GM12801 (cell line): ENCODE results near the gene LTA4H.

Source experiments
- CTCF ChIP-seq: IDR thresholded peaks from one replicate; pipeline ENCODE4 v1.5.1; 2011; ENCODE audit warnings: control low read depth; ENCODE audit not compliant: insufficient read length; ENCODE audit errors: extremely low read depth

LTA4H gene

GRCh38 chr12:96054244-96054610 lies 18.8 kb upstream of the LTA4H start:
- no peak for TF ChIP-seq CTCF

- no peak for TF ChIP-seq CTCF
These were observed 18.3 kb upstream of the LTA4H start for GRCh38 chr12:96053476-96054243.

- TF ChIP-seq CTCF: no peak
These were observed 16.5 kb upstream of the LTA4H start for GRCh38 chr12:96051756-96052485.

GRCh38 chr12:96050139-96050538 lies 14.8 kb upstream of the LTA4H start:
- no peak for TF ChIP-seq CTCF

GRCh38 chr12:96049101-96049500 lies 13.7 kb upstream of the LTA4H start:
- no peak for TF ChIP-seq CTCF

GRCh38 chr12:96048393-96048969 lies 13.1 kb upstream of the LTA4H start:
- TF ChIP-seq CTCF: no peak
